A673 (cell line): ENCODE results near the gene THOC5.

Source experiments
- EZH2 ChIP-seq: fragments of 200-600 bp; sonication (generic); IDR thresholded peaks from 2 replicates; pipeline ENCODE4 v1.6.1; 2017; ENCODE audit warnings: borderline replicate concordance, low read depth, mild to moderate bottlenecking, mixed read lengths, antibody characterized with exemption, low read length; ENCODE audit not compliant: poor library complexity, severe bottlenecking
- TF ChIP-seq, protein P1 (sequence below): fragments of 300-800, 200-600 bp; sonication (generic); conservative IDR thresholded peaks from 2 replicates; pipeline ENCODE4 v1.5.1; 2017; ENCODE audit warnings: low read depth, mild to moderate bottlenecking, antibody characterized with exemption, low read length, moderate library complexity, mixed read lengths

DNA sequence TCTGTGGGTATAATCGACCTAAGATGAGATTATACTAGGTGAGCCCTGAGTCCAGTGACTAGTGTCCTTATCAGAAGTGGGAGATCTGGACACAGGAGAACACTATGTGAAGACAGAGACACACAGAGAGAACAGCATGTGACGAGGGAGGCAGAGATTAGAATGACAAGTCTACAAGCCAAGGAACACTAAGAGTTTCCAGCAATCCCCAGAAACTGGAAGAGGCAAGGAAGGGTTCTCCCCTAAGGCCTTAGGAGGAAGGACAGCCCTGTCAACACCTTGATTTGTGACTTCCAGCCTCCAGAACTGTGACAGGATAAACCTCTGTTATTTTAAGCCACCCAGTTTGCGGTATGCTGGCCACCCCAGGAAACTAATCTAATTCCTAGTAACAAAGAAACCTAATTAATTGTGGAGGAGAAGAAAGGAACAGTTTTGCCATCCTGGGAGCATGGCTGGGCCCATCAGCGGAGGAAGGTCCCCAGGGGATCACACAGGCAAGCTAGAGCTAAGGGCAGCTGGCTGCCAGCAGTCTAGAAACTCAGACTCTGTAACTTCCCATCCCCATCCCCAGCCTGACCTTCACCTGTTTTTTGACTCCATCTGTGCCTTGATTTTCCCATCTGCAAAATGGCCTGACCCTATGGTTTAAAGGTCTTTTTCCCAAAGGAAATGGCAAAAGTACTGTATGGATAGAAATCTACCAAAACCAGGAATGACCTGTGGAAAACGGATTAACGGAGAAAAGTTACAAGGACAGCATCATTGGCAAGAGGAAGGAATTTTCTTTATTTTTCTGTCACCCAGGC is 10.3 kb upstream of the THOC5 start:
- TF ChIP-seq, protein P1, sequence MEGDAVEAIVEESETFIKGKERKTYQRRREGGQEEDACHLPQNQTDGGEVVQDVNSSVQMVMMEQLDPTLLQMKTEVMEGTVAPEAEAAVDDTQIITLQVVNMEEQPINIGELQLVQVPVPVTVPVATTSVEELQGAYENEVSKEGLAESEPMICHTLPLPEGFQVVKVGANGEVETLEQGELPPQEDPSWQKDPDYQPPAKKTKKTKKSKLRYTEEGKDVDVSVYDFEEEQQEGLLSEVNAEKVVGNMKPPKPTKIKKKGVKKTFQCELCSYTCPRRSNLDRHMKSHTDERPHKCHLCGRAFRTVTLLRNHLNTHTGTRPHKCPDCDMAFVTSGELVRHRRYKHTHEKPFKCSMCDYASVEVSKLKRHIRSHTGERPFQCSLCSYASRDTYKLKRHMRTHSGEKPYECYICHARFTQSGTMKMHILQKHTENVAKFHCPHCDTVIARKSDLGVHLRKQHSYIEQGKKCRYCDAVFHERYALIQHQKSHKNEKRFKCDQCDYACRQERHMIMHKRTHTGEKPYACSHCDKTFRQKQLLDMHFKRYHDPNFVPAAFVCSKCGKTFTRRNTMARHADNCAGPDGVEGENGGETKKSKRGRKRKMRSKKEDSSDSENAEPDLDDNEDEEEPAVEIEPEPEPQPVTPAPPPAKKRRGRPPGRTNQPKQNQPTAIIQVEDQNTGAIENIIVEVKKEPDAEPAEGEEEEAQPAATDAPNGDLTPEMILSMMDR = no peak
- no peak for TF ChIP-seq EZH2
